Activated gamma-delta T cell treated with anti-CD3 and anti-CD28 coated beads, Interleukin-2, amount 50 U/mL, for 16 hours (primary cell): Measurements from ENCODE around the gene TAS2R41.

ENCODE experiments used
- DNase-seq: peaks from one replicate; pipeline ENCODE4 v3.0.0-alpha.2; 2020; ENCODE audit warnings: low read depth

TAS2R41 gene

GRCh38 chr7:143493751-143494150 is 16.1 kb downstream of the TAS2R41 start:
- no peak for DNase-seq

GRCh38 chr7:143494622-143495021 is 16.9 kb downstream of the TAS2R41 start:
- DNase-seq, result no peak

GRCh38 chr7:143495851-143496250 is 18.2 kb downstream of the TAS2R41 start:
- no peak for DNase-seq

GRCh38 chr7:143496263-143496662 is 18.6 kb downstream of the TAS2R41 start:
- DNase-seq, result no peak

GRCh38 chr7:143497008-143497795 is 19.5 kb downstream of the TAS2R41 start:
- DNase-seq, result no peak

- no peak for DNase-seq
Observed at GRCh38 chr7:143499246-143499645, 21.6 kb downstream of the TAS2R41 start.

GRCh38 chr7:143499743-143500348 is 22.2 kb downstream of the TAS2R41 start:
- DNase-seq, result no peak

GRCh38 chr7:143503261-143503660 is 25.6 kb downstream of the TAS2R41 start:
- no peak for DNase-seq

GRCh38 chr7:143504215-143504936 is 26.7 kb downstream of the TAS2R41 start:
- DNase-seq, result no peak

GRCh38 chr7:143504937-143505297 is 27.2 kb downstream of the TAS2R41 start:
- DNase-seq, result no peak

- no peak for DNase-seq
Observed at GRCh38 chr7:143505838-143506237, 28.2 kb downstream of the TAS2R41 start.

- DNase-seq, result no peak
Observed at GRCh38 chr7:143507094-143507518, 29.4 kb downstream of the TAS2R41 start.

- no peak for DNase-seq
Observed at GRCh38 chr7:143507534-143508055, 29.9 kb downstream of the TAS2R41 start.

GRCh38 chr7:143510854-143511592 is 33.4 kb downstream of the TAS2R41 start:
- DNase-seq, result no peak

GRCh38 chr7:143511593-143512047 is 33.9 kb downstream of the TAS2R41 start:
- no peak for DNase-seq

GRCh38 chr7:143512488-143513340 is 35.0 kb downstream of the TAS2R41 start:
- no peak for DNase-seq

GRCh38 chr7:143514487-143514886 is 36.8 kb downstream of the TAS2R41 start:
- DNase-seq, result no peak

- DNase-seq, result no peak
Observed at GRCh38 chr7:143514995-143515735, 37.5 kb downstream of the TAS2R41 start.

GRCh38 chr7:143516981-143517380 is 39.3 kb downstream of the TAS2R41 start:
- no peak for DNase-seq

GRCh38 chr7:143518521-143518920 is 40.8 kb downstream of the TAS2R41 start:
- DNase-seq, result no peak
